Measurements from ENCODE around the gene VAV2. TPM values are rescaled to one million over a fixed set of nuclear protein-coding genes. Genes with fewer than 3 reads are reported as not detected.

Gene VAV2
- total RNA-seq, 1 donor from 2014 or later, result 24.4 TPM

DNA sequence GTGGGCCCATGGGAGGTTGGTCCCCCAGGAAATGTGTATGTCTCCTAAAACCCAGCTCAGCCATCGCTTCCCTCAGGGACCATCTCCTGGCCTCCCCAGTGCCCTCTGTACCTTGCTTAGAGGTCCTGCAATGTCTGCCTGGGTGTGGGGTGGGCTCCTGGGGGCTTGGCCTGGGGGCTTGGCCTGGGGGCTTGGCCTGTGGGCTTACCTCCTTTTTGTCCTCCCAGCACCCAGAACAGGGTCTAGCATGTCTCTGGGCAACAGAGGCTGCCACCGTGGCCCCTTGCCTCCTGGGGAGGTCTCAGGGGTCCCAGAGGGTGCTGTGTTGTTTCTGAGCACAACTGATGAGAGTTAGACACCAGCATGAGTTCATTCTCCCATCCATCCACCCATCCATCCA lies 10.7 kb upstream of the VAV2 start:
- H3K36me3 Mint-ChIP-seq (ENCODE audit: unreplicated experiment), result no peaks in the 10 kb centered on the region
- peaks cover 3% of the 10 kb centered on the region for H3K27me3 Mint-ChIP-seq (ENCODE audit: unreplicated experiment)
- no peak for DNase-seq (ENCODE audit: extremely low spot score, unreplicated experiment)
- H3K9me3 Mint-ChIP-seq (ENCODE audit: unreplicated experiment), result no peaks in the 10 kb centered on the region
- peaks cover 7% of the 10 kb centered on the region for H3K4me1 Mint-ChIP-seq (ENCODE audit: unreplicated experiment)
- H3K4me3 Mint-ChIP-seq (ENCODE audit: unreplicated experiment), result no peak overlapping the region
- H3K27ac Mint-ChIP-seq (ENCODE audit: unreplicated experiment), result no peak overlapping the region
- no peak for TF ChIP-seq CTCF (IDR thresholded peaks at IDR 0.05)

DNA sequence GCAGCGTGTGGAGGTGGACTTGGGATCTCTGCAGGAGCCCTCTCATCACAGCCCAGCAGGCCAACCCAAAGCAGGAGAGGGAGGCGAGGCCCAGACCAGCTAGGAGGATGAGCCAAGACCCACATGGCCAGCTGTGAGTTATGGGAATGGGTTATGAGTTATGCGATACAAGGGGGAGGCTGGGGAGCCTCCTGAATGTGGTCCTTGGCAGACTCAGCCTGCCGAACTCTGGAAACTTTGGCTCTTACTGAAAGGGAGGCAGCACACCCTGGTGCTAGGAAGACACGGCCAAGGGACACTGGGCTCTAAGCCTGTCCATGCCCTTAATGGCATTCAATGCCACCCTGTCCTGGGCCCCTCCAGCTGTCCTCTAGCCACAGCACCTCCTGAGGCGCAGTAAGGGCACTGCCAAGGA lies 7.7 kb upstream of the VAV2 start:
- no peak for DNase-seq (ENCODE audit: extremely low spot score, unreplicated experiment)
- H3K27ac Mint-ChIP-seq (ENCODE audit: unreplicated experiment), result no peak overlapping the region
- no peaks in the 10 kb centered on the region for H3K27me3 Mint-ChIP-seq (ENCODE audit: unreplicated experiment)
- H3K4me3 Mint-ChIP-seq (ENCODE audit: unreplicated experiment), result no peak overlapping the region
- TF ChIP-seq CTCF (IDR thresholded peaks at IDR 0.05), result no peak
- H3K36me3 Mint-ChIP-seq (ENCODE audit: unreplicated experiment), result no peaks in the 10 kb centered on the region
- H3K4me1 Mint-ChIP-seq (ENCODE audit: unreplicated experiment), result no peaks in the 10 kb centered on the region
- H3K9me3 Mint-ChIP-seq (ENCODE audit: unreplicated experiment), result no peaks in the 10 kb centered on the region

GRCh38 chr9:133998915-133999595 lies 6.9 kb upstream of the VAV2 start:
- TF ChIP-seq CTCF (IDR thresholded peaks at IDR 0.05), result no peak
- Mint-ChIP-seq H3K27me3 (ENCODE audit: unreplicated experiment) (no peaks in the 10 kb centered on the region), H3K4me3 (ENCODE audit: unreplicated experiment) (no peak overlapping the region), H3K27ac (ENCODE audit: unreplicated experiment) (no peak overlapping the region), H3K4me1 (ENCODE audit: unreplicated experiment) (peaks cover 4% of the 10 kb centered on the region), H3K36me3 (ENCODE audit: unreplicated experiment) (no peaks in the 10 kb centered on the region), H3K9me3 (ENCODE audit: unreplicated experiment) (no peaks in the 10 kb centered on the region)
- no peak for DNase-seq (ENCODE audit: extremely low spot score, unreplicated experiment)

DNA sequence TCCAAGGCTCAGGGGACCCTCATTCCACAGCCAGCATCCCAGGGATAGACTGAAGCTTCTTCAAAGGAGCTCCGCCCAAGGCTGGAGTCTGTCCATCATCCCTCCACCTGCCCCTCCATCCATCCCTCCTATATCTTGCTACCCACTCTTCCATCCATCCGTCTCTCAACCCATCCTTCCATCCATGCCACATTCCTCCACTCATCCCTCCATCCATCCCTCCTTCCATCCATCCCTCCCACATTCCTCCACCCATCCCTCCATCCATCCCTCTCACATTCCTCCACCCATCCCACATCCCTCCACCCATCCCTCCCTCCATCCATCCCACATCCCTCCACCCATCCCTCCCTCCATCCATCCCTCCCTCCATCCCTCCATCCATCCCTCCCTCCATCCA lies 5.5 kb upstream of the VAV2 start:
- Mint-ChIP-seq H3K36me3 (ENCODE audit: unreplicated experiment) (no peaks in the 10 kb centered on the region), H3K4me3 (ENCODE audit: unreplicated experiment) (no peak overlapping the region), H3K27ac (ENCODE audit: unreplicated experiment) (no peak overlapping the region), H3K4me1 (ENCODE audit: unreplicated experiment) (peaks cover 10% of the 10 kb centered on the region), H3K27me3 (ENCODE audit: unreplicated experiment) (no peaks in the 10 kb centered on the region), H3K9me3 (ENCODE audit: unreplicated experiment) (no peaks in the 10 kb centered on the region)
- TF ChIP-seq CTCF (IDR thresholded peaks at IDR 0.05), result no peak
- no peak for DNase-seq (ENCODE audit: extremely low spot score, unreplicated experiment)

- no peak overlapping the region for H3K4me3 Mint-ChIP-seq (ENCODE audit: unreplicated experiment)
- H3K36me3 Mint-ChIP-seq (ENCODE audit: unreplicated experiment), result no peaks in the 10 kb centered on the region
- DNase-seq (ENCODE audit: extremely low spot score, unreplicated experiment), result no peak
- no peak overlapping the region for H3K27ac Mint-ChIP-seq (ENCODE audit: unreplicated experiment)
- H3K27me3 Mint-ChIP-seq (ENCODE audit: unreplicated experiment), result no peaks in the 10 kb centered on the region
- peaks cover 10% of the 10 kb centered on the region for H3K4me1 Mint-ChIP-seq (ENCODE audit: unreplicated experiment)
- no peak for TF ChIP-seq CTCF (IDR thresholded peaks at IDR 0.05)
- no peaks in the 10 kb centered on the region for H3K9me3 Mint-ChIP-seq (ENCODE audit: unreplicated experiment)
These were observed 4.7 kb upstream of the VAV2 start for GRCh38 chr9:133996531-133997520.
